Retina (tissue), 1 donor: ENCODE results near the gene ST3GAL6.

Source experiments
- DNase-seq: peaks from one replicate; pipeline ENCODE4 v3.0.0-alpha.2; 2016

The ST3GAL6 gene

GRCh38 chr3:98763076-98763475 lies at the start of gene ST3GAL6:
ST3GAL6 (plus strand) TSS chr3:98763340; CDS start chr3:98768441, 5,101 bp downstream.
- no peak for DNase-seq

GRCh38 chr3:98713984-98714383 lies 49.2 kb upstream of the ST3GAL6 start:
- no peak for DNase-seq

- DNase-seq, result no peak
These were observed 45.6 kb upstream of the ST3GAL6 start for GRCh38 chr3:98717584-98717983.

GRCh38 chr3:98718730-98719129 lies 44.4 kb upstream of the ST3GAL6 start:
- no peak for DNase-seq

GRCh38 chr3:98721776-98722175 lies 41.4 kb upstream of the ST3GAL6 start:
- DNase-seq, result no peak

GRCh38 chr3:98722389-98722788 lies 40.8 kb upstream of the ST3GAL6 start:
- no peak for DNase-seq

GRCh38 chr3:98725352-98725751 lies 37.8 kb upstream of the ST3GAL6 start:
- DNase-seq, result no peak

GRCh38 chr3:98726084-98726483 lies 37.1 kb upstream of the ST3GAL6 start:
- DNase-seq, result no peak

- DNase-seq, result no peak
These were observed 35.5 kb upstream of the ST3GAL6 start for GRCh38 chr3:98727638-98728037.

- no peak for DNase-seq
These were observed 34.5 kb upstream of the ST3GAL6 start for GRCh38 chr3:98728672-98729071.

GRCh38 chr3:98730338-98730737 lies 32.8 kb upstream of the ST3GAL6 start:
- no peak for DNase-seq

GRCh38 chr3:98730886-98731537 lies 32.1 kb upstream of the ST3GAL6 start:
- no peak for DNase-seq

- DNase-seq, result no peak
These were observed 31.3 kb upstream of the ST3GAL6 start for GRCh38 chr3:98731720-98732285.

GRCh38 chr3:98732286-98733052 lies 30.7 kb upstream of the ST3GAL6 start:
- peak; percentile 92 for DNase-seq

- DNase-seq, result peak; percentile 90
These were observed 29.9 kb upstream of the ST3GAL6 start for GRCh38 chr3:98733053-98733811.

GRCh38 chr3:98733812-98734281 lies 29.3 kb upstream of the ST3GAL6 start:
- peak; percentile 31 for DNase-seq

GRCh38 chr3:98734306-98734705 lies 28.8 kb upstream of the ST3GAL6 start:
- DNase-seq, result no peak

GRCh38 chr3:98734735-98735134 lies 28.4 kb upstream of the ST3GAL6 start:
- no peak for DNase-seq

GRCh38 chr3:98735296-98735695 lies 27.8 kb upstream of the ST3GAL6 start:
- no peak for DNase-seq

GRCh38 chr3:98735761-98736269 lies 27.3 kb upstream of the ST3GAL6 start:
- no peak for DNase-seq

GRCh38 chr3:98737301-98737700 lies 25.8 kb upstream of the ST3GAL6 start:
- DNase-seq, result no peak

GRCh38 chr3:98739266-98739665 lies 23.9 kb upstream of the ST3GAL6 start:
- DNase-seq, result no peak

GRCh38 chr3:98740324-98740723 lies 22.8 kb upstream of the ST3GAL6 start:
- DNase-seq, result no peak
